HepG2 (cell line): ENCODE data around the gene SOX8. TPM values are rescaled to one million over a fixed set of nuclear protein-coding genes. Genes with fewer than 3 reads are reported as not detected.

Source experiments
- ATAC-seq: fragments of 200-7000 bp; cut with Tn5 transposase; 3 replicates; pipeline ENCODE4 v1.9.1; 2020; ENCODE audit warnings: mild to moderate bottlenecking, moderate library complexity
- BruUV-seq: library from RNA; stranded (reverse); fragments of 400-500 nt; replicated peaks from 2 replicates; lab custom pipeline; 2021; lab: Mats Ljungman, UMichigan
- CTCF ChIA-PET: fragments of 300-600 bp; formaldehyde crosslinking; extraction: SDS; loops from one replicate; lab custom pipeline; 2021; ENCODE audit warnings: low total read pairs, inconsistent platforms, low intra/inter-chr PET ratio; lab: Yijun Ruan, JAX
- POLR2A ChIA-PET: fragments of 350-600 bp; sonication (Branson Sonifier 250); formaldehyde crosslinking; loops from one replicate; lab custom pipeline; 2020; ENCODE audit warnings: antibody characterized with exemption, inconsistent platforms; lab: Yijun Ruan, JAX
- DNase-seq: peaks from one replicate; pipeline ENCODE4 v3.0.0-alpha.2; 2015; ENCODE audit warnings: low spot score
- FAIRE-seq: peaks from 3 replicates; lab custom pipeline; 2011; peaks lifted over from hg19 to GRCh38; lab: Jason Lieb, UNC
- H2AFZ ChIP-seq: one replicate; pipeline ENCODE4 v1.6.1; 2011; ENCODE audit warnings: low read length, inconsistent platforms
- H3K27ac ChIP-seq: fragments of 300-600 bp; 3 replicates; pipeline ENCODE4 v1.8.0; 2011; ENCODE audit warnings: mixed run types, mild to moderate bottlenecking, mixed read lengths, low read length, inconsistent platforms; ENCODE audit not compliant: insufficient read depth; ENCODE audit errors: extremely low read length
- H3K27me3 ChIP-seq, 2 experiments: fragments of 200-600 bp in 1 of 2; 2 replicates in 1 of 2; 3 replicates in 1 of 2; pipeline versions ENCODE4 v1.6.0 to v1.8.0; 2011; ENCODE audit warnings: low read length in 2 of 2, mild to moderate bottlenecking in 2 of 2, moderate library complexity in 2 of 2, inconsistent platforms in 1 of 2; ENCODE audit not compliant: insufficient read depth in 2 of 2, control insufficient read depth in 1 of 2
- H3K36me3 ChIP-seq, 2 experiments: fragments of 200-600 bp in 1 of 2; replicated peaks in 1 of 2; 2 replicates in 1 of 2; 3 replicates in 1 of 2; pipeline versions ENCODE4 v1.5.1 to v1.8.0; 2011; ENCODE audit warnings: low read length in 2 of 2, inconsistent platforms in 1 of 2; ENCODE audit not compliant: insufficient read depth in 2 of 2, control insufficient read depth in 1 of 2
- H3K4me1 ChIP-seq: 2 replicates; pipeline ENCODE4 v1.5.1; 2012; ENCODE audit warnings: low read length, inconsistent platforms; ENCODE audit not compliant: insufficient read depth
- H3K4me2 ChIP-seq: 2 replicates; pipeline ENCODE4 v1.6.0; 2011; ENCODE audit warnings: low read depth, low read length, inconsistent platforms
- H3K4me3 ChIP-seq, 3 experiments: fragments of 200-600 bp in 1 of 3; sonication (generic), shearing (Covaris generic) in 1 of 3; replicated peaks in 1 of 3; 2 replicates each; pipeline ENCODE4 v1.5.1; 2011 to 2016; ENCODE audit warnings: low read length in 3 of 3, inconsistent platforms in 2 of 3, low read depth in 2 of 3, mild to moderate bottlenecking in 2 of 3, control low read depth in 1 of 3, mixed read lengths in 1 of 3; ENCODE audit not compliant: insufficient read depth in 1 of 3
- H3K79me2 ChIP-seq: one replicate; pipeline ENCODE4 v1.6.1; 2011; ENCODE audit warnings: low read length, inconsistent platforms; ENCODE audit not compliant: insufficient read depth
- H3K9ac ChIP-seq: 2 replicates; pipeline ENCODE4 v1.6.0; 2011; ENCODE audit warnings: mild to moderate bottlenecking, low read depth, low read length, inconsistent platforms; ENCODE audit not compliant: insufficient read depth
- H3K9me3 ChIP-seq: 2 replicates; pipeline ENCODE4 v1.5.1; 2012; ENCODE audit warnings: mild to moderate bottlenecking, low read length
- H4K20me1 ChIP-seq: 2 replicates; pipeline ENCODE4 v1.6.0; 2011; ENCODE audit warnings: inconsistent platforms, mild to moderate bottlenecking, low read length, moderate library complexity; ENCODE audit not compliant: insufficient read depth
- CBX5 ChIP-seq: sonication (generic); formaldehyde crosslinking; IDR thresholded peaks from 2 replicates; pipeline ENCODE4 v1.4.0; 2020; ENCODE audit warnings: missing genetic modification reagents, borderline replicate concordance
- KDM5A ChIP-seq: fragments of 200-600 bp; sonication (generic); IDR thresholded peaks from 2 replicates; pipeline ENCODE4 v1.7.0; 2018; ENCODE audit warnings: antibody characterized with exemption, mild to moderate bottlenecking, low read length, borderline replicate concordance
- LBX2 ChIP-seq: sonication (generic); formaldehyde crosslinking; IDR thresholded peaks from 2 replicates; pipeline ENCODE4 v1.5.0; 2020; ENCODE audit warnings: missing genetic modification reagents, mild to moderate bottlenecking, borderline replicate concordance
- MTF1 ChIP-seq: sonication (generic); formaldehyde crosslinking; IDR thresholded peaks from 2 replicates; pipeline ENCODE4 v1.5.0; 2020; ENCODE audit warnings: missing genetic modification reagents
- PLSCR1 ChIP-seq: sonication (generic); formaldehyde crosslinking; IDR thresholded peaks from 2 replicates; pipeline ENCODE4 v1.5.0; 2020; ENCODE audit warnings: missing genetic modification reagents, mild to moderate bottlenecking, borderline replicate concordance
- RFX5 ChIP-seq: IDR thresholded peaks from 2 replicates; pipeline ENCODE4 v1.6.1; 2011; ENCODE audit warnings: low read depth, low read length, improper control_type of control experiment
- SRSF1 ChIP-seq: fragments of 200-400 bp; formaldehyde crosslinking; optimal IDR thresholded peaks from 2 replicates; pipeline ENCODE3; 2017; ENCODE audit warnings: mild to moderate bottlenecking, low read depth, low read length, moderate library complexity
- TAF15 ChIP-seq: fragments of 200-400 bp; formaldehyde crosslinking; IDR thresholded peaks from one replicate; pipeline ENCODE4 v1.6.1; 2018; ENCODE audit warnings: mild to moderate bottlenecking, low read depth, low read length; ENCODE audit not compliant: poor library complexity, severe bottlenecking
- TFE3 ChIP-seq: IDR thresholded peaks from 2 replicates; pipeline ENCODE4 v1.6.1; 2016
- TP53 ChIP-seq: sonication (generic); formaldehyde crosslinking; conservative IDR thresholded peaks from 2 replicates; pipeline ENCODE4 v1.4.0; 2020; ENCODE audit warnings: missing genetic modification reagents
- ZC3H13 ChIP-seq: sonication (generic); formaldehyde crosslinking; IDR thresholded peaks from 2 replicates; pipeline ENCODE4 v1.8.1; 2023; ENCODE audit warnings: mild to moderate bottlenecking, missing genetic modification reagents, moderate library complexity
- ZEB1 ChIP-seq: IDR thresholded peaks from 2 replicates; pipeline ENCODE4 v1.6.1; 2012; ENCODE audit warnings: mild to moderate bottlenecking, low read depth, inconsistent platforms; ENCODE audit not compliant: insufficient replicate concordance
- ZNF18 ChIP-seq: sonication (generic); formaldehyde crosslinking; IDR thresholded peaks from 2 replicates; pipeline ENCODE4 v1.8.0; 2022; ENCODE audit warnings: mild to moderate bottlenecking, missing genetic modification reagents; ENCODE audit not compliant: insufficient replicate concordance
- ZNF30 ChIP-seq: sonication (generic); formaldehyde crosslinking; IDR thresholded peaks from 2 replicates; pipeline ENCODE4 v1.5.0; 2020; ENCODE audit warnings: mild to moderate bottlenecking, missing genetic modification reagents
- ZNF512 ChIP-seq: sonication (generic); formaldehyde crosslinking; IDR thresholded peaks from 2 replicates; pipeline ENCODE4 v1.4.0; 2020; ENCODE audit warnings: mild to moderate bottlenecking, missing genetic modification reagents
- ZSCAN9 ChIP-seq: IDR thresholded peaks from 2 replicates; pipeline ENCODE4 v1.6.1; 2016; ENCODE audit warnings: borderline replicate concordance
- WGBS: methylation state at CpG from one replicate; pipeline ENCODE4 v1.1.6; 2017; ENCODE audit warnings: low lambda C conversion rate; 5-methylcytosine and 5-hydroxymethylcytosine counted together
- in situ Hi-C: cut with HindIII; loops from 2 replicates; pipeline ENCODE4 v1.10.0; 2017; ENCODE audit warnings: low pct_unique_long_range_greater_than_20kb; ENCODE audit not compliant: extremely low pct_ligation_motif_present
- intact Hi-C: fragments of 100-400 bp; cut with micrococcal nuclease; formaldehyde crosslinking; loops from one replicate; pipeline ENCODE4 v1.10.0; 2022; ENCODE audit not compliant: unreplicated experiment
- polyA plus RNA-seq, 8 experiments: library from polyadenylated mRNA; depleted of rRNA in 3 of 8; stranded (reverse) in 7 of 8; unstranded in 1 of 8; fragments of >200 nt; fragmentation: Illumina TruSeq in 4 of 8; extraction: Trizol in 4 of 8; gene quantifications; 2 replicates each; pipeline versions ENCODE4 v1.2.1 to v1.2.3, GENCODE V29; 2011 to 2016; ENCODE audit warnings: low read depth in 4 of 8, missing spikeins in 1 of 8, mixed read lengths in 1 of 8; ENCODE audit not compliant: insufficient read depth in 1 of 8
- total RNA-seq, 5 experiments: library from RNA; depleted of rRNA; stranded (reverse); fragments of >200 nt; fragmentation: Illumina TruSeq; extraction: Trizol; gene quantifications; 2 replicates each; pipeline ENCODE4 v1.2.3, GENCODE V29; 2016; ENCODE audit warnings: low read depth in 1 of 5

SOX8 gene
- total and polyA plus RNA-seq, 2 of the 13 experiments (the other 11 are each of a cell fraction or from before 2014, with no cell fraction given), result 0.20 to 0.28 TPM

- TF ChIP-seq ZNF18 (CRISPR knock-in tag) (no peak), TAF15 (no peak), PLSCR1 (CRISPR knock-in tag) (no peak), ZNF512 (CRISPR knock-in tag) (no peak), ZSCAN9 (CRISPR knock-in tag) (no peak), ZNF30 (CRISPR knock-in tag) (no peak), SRSF1 (no peak), CBX5 (CRISPR knock-in tag) (no peak), TP53 (CRISPR knock-in tag) (no peak)
- TF ChIP-seq, all 625 proteins: peak for 0
Measured at GRCh38 chr16:965487-965886, 16.1 kb upstream of the SOX8 start (continued).

GRCh38 chr16:966035-966434 is 15.5 kb upstream of the SOX8 start:
- ChIA-PET POLR2A (no interaction called here), CTCF (no interaction called here)
- no peaks in the 10 kb centered on the region for H3K9me3 ChIP-seq
- H4K20me1 ChIP-seq, result no peaks in the 10 kb centered on the region; the same call in 1 of the 2 replicates
- BruUV-seq, result no TSS peak
- no peak overlapping the region for H3K27ac ChIP-seq
- 94% methylated on average over 12 of the region's 18 CpGs for WGBS
- peaks cover 16% of the 10 kb centered on the region for H3K4me1 ChIP-seq
- no peak overlapping the region for H3K4me3 ChIP-seq
- intact Hi-C loops, result no loop called here
- H2AFZ ChIP-seq, result no peak overlapping the region
- in situ Hi-C loops, result no loop called here
- no peak for ATAC-seq
- no peak overlapping the region for H3K4me2 ChIP-seq
- no peak overlapping the region for H3K9ac ChIP-seq
- H3K36me3 ChIP-seq, result 0 out of 5 replicates have a peak, but pooled peaks cover 0 to 1% of the 10 kb centered on the region in 2 experiments
- FAIRE-seq, result no peak
- H3K79me2 ChIP-seq, result no peaks in the 10 kb centered on the region
- no peak for DNase-seq
- no peaks in the 10 kb centered on the region for H3K27me3 ChIP-seq
- TF ChIP-seq KDM5A (no peak), ZC3H13 (CRISPR knock-in tag) (0 out of 2 replicates have a peak, but pooled peaks have one; percentile 23), ZEB1 (no peak), RFX5 (no peak), TFE3 (CRISPR knock-in tag) (no peak), LBX2 (no peak), MTF1 (CRISPR knock-in tag) (no peak)
